ENCODE results near the gene SART3. TPM values are rescaled to one million over a fixed set of nuclear protein-coding genes. Genes with fewer than 3 reads are reported as not detected.

Gene SART3, protein sequence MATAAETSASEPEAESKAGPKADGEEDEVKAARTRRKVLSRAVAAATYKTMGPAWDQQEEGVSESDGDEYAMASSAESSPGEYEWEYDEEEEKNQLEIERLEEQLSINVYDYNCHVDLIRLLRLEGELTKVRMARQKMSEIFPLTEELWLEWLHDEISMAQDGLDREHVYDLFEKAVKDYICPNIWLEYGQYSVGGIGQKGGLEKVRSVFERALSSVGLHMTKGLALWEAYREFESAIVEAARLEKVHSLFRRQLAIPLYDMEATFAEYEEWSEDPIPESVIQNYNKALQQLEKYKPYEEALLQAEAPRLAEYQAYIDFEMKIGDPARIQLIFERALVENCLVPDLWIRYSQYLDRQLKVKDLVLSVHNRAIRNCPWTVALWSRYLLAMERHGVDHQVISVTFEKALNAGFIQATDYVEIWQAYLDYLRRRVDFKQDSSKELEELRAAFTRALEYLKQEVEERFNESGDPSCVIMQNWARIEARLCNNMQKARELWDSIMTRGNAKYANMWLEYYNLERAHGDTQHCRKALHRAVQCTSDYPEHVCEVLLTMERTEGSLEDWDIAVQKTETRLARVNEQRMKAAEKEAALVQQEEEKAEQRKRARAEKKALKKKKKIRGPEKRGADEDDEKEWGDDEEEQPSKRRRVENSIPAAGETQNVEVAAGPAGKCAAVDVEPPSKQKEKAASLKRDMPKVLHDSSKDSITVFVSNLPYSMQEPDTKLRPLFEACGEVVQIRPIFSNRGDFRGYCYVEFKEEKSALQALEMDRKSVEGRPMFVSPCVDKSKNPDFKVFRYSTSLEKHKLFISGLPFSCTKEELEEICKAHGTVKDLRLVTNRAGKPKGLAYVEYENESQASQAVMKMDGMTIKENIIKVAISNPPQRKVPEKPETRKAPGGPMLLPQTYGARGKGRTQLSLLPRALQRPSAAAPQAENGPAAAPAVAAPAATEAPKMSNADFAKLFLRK
- total RNA-seq (2022; extraction: Qiagen RNA extraction; ENCODE audit: low read depth), result 39.3 to 44.5 TPM (median 40.6 TPM) in 5 replicates

GRCh38 chr12:108560752-108561719 is at the start of gene SART3:
TSS of gene SART3 (minus strand) at chr12:108561173. CDS start at chr12:108561154, 19 bp downstream.

GRCh38 chr12:108597559-108598471 is 36.8 kb upstream of the SART3 start, which contains the start of gene TMEM119:
TSS of gene TMEM119 (minus strand) at chr12:108598084. CDS start at chr12:108592383, 5,701 bp downstream.

DNA sequence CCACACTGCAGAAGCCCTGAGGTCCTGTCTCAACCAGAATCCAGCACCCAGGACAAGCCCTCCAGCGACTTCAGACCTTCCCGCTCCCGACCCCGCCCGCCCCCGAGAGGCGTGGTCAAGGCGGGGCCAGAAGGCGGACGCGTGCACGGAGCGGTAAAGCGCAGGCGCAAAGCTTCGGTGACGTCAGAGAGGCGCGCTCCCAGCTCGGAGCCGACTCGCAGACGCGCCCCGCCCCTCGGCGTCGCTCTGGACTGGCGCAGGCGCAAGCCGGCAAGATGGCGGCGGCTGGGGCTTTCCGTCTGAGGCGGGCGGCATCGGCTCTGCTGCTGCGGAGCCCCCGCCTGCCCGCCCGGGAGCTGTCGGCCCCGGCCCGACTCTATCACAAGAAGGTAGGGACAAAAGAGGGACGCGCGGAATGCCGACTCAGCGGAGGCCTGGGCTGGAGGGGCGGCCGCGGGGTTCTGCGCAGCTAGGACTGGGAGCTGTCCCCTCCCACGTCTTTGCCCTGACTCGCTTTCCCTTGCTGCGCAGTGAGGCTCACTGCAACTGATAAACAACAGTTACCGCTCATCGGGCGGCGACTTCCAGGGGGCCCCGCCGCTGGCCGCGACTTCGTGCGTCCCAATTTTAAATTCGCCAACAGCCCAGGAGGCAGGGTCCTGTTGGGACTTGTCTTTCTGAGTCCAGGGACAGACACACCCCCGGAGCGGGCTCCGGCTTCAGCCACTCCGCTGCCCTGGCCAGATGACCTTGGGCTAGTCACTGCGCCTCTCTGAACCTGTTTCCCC is 1.6 kb upstream of the SART3 start, which contains the start of gene ISCU:
ISCU (plus strand) TSS at position 249 of the 788 bp plus-strand sequence; CDS start at position 276, 27 bp downstream.

GRCh38 chr12:108514973-108515814 is 45.8 kb downstream of the SART3 start, which contains the start of gene FICD:
TSS of gene FICD (plus strand) at chr12:108515277. CDS start at chr12:108516973, 1,696 bp downstream.

Other genes starting within 250 kb of the SART3 start
- gene CMKLR1, start 221.9 kb downstream of the SART3 start, total RNA-seq (2022; extraction: Qiagen RNA extraction; ENCODE audit: low read depth), result not detected in 5 replicates
- 2.1 to 3.8 TPM (median 2.9 TPM) in 5 replicates for gene FICD, start 45.9 kb downstream of the SART3 start, total RNA-seq (2022; extraction: Qiagen RNA extraction; ENCODE audit: low read depth)
- 85.2 to 101 TPM (median 91.7 TPM) in 5 replicates for gene ISCU, start 1.4 kb upstream of the SART3 start, total RNA-seq (2022; extraction: Qiagen RNA extraction; ENCODE audit: low read depth)
- 0.17 TPM in 1 of 5 replicates, not detected in the others for gene TMEM119, start 36.9 kb upstream of the SART3 start, total RNA-seq (2022; extraction: Qiagen RNA extraction; ENCODE audit: low read depth)
- 0.57 to 1.7 TPM (median 1.1 TPM) in 5 replicates for gene SELPLG, start 72.7 kb upstream of the SART3 start, total RNA-seq (2022; extraction: Qiagen RNA extraction; ENCODE audit: low read depth)
- 142 to 199 TPM (median 174 TPM) in 5 replicates for gene CORO1C, start 170.3 kb upstream of the SART3 start, total RNA-seq (2022; extraction: Qiagen RNA extraction; ENCODE audit: low read depth)